Liver (tissue), 3 donors: ENCODE data around the gene GNG12.

Experiments used
- CTCF ChIP-seq: fragments of 150-350 bp; IDR thresholded peaks from 2 replicates; pipeline ENCODE4 v1.5.1; 2017; ENCODE audit warnings: improper control_type of control experiment, low read depth, low read length; ENCODE audit not compliant: missing input control
- EGR1 ChIP-seq, 2 donors: IDR thresholded peaks; 2 replicates each; pipeline ENCODE4 v1.6.1; 2016 to 2018; ENCODE audit warnings: antibody characterized with exemption in 2 of 2, low read depth in 2 of 2
- JUND ChIP-seq, 2 donors: IDR thresholded peaks; 2 replicates each; pipeline ENCODE4 v1.6.1; 2016; ENCODE audit warnings: antibody characterized with exemption in 2 of 2
- REST ChIP-seq: IDR thresholded peaks from 2 replicates; pipeline ENCODE4 v1.6.1; 2016; ENCODE audit warnings: antibody characterized with exemption, mild to moderate bottlenecking
- RXRA ChIP-seq, 2 donors: IDR thresholded peaks; 2 replicates each; pipeline ENCODE4 v1.6.1; 2017 to 2018; ENCODE audit warnings: antibody characterized with exemption in 2 of 2, mild to moderate bottlenecking in 1 of 2
- SP1 ChIP-seq: IDR thresholded peaks from 2 replicates; pipeline ENCODE4 v1.6.1; 2018; ENCODE audit warnings: antibody characterized with exemption, mild to moderate bottlenecking
- TAF1 ChIP-seq: conservative IDR thresholded peaks from 2 replicates; pipeline ENCODE4 v1.6.1; 2016; ENCODE audit warnings: antibody characterized with exemption, mild to moderate bottlenecking
- TF ChIP-seq, protein P1 (sequence below): IDR thresholded peaks from 2 replicates; pipeline ENCODE4 v1.6.1; 2016; ENCODE audit warnings: antibody characterized with exemption
- TF ChIP-seq, protein P2 (sequence below): IDR thresholded peaks from 2 replicates; pipeline ENCODE4 v1.6.1; 2016; ENCODE audit warnings: antibody characterized with exemption
- donor health status: healthy.
- donor health status: healthy.

- TF ChIP-seq TAF1: no peak
- no peak for TF ChIP-seq CTCF
- TF ChIP-seq RXRA (IDR thresholded peaks at IDR 0.05): no peak
- TF ChIP-seq EGR1 (IDR thresholded peaks at IDR 0.05; ENCODE audit: low read depth in 2 of 2): no peak
- TF ChIP-seq, protein P1, sequence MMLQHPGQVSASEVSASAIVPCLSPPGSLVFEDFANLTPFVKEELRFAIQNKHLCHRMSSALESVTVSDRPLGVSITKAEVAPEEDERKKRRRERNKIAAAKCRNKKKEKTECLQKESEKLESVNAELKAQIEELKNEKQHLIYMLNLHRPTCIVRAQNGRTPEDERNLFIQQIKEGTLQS: no peak
- no peak for TF ChIP-seq JUND (IDR thresholded peaks at IDR 0.05)
- TF ChIP-seq, protein P2, sequence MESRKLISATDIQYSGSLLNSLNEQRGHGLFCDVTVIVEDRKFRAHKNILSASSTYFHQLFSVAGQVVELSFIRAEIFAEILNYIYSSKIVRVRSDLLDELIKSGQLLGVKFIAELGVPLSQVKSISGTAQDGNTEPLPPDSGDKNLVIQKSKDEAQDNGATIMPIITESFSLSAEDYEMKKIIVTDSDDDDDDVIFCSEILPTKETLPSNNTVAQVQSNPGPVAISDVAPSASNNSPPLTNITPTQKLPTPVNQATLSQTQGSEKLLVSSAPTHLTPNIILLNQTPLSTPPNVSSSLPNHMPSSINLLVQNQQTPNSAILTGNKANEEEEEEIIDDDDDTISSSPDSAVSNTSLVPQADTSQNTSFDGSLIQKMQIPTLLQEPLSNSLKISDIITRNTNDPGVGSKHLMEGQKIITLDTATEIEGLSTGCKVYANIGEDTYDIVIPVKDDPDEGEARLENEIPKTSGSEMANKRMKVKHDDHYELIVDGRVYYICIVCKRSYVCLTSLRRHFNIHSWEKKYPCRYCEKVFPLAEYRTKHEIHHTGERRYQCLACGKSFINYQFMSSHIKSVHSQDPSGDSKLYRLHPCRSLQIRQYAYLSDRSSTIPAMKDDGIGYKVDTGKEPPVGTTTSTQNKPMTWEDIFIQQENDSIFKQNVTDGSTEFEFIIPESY: no peak
- no peak for TF ChIP-seq REST
- TF ChIP-seq SP1: no peak
These were observed 1.1 kb upstream of the GNG12 start for GRCh38 chr1:67834246-67834877.
